Liver (tissue), 9 donors: Measurements from ENCODE around the gene RAD51B. TPM values are rescaled to one million over a fixed set of nuclear protein-coding genes. Genes with fewer than 3 reads are reported as not detected.
"Not testable (repeated sequence)": the region's sequence is repeated elsewhere in the genome, so short reads cannot be mapped to it uniquely, and the experiment has no call there.

ENCODE experiments used
- DNase-seq: peaks from one replicate; pipeline ENCODE4 v3.0.0-alpha.2; 2017; ENCODE audit warnings: low spot score
- H3K27ac ChIP-seq, 2 donors: one replicate each; pipeline ENCODE4 v1.7.0; 2013; ENCODE audit warnings: inconsistent platforms in 2 of 2, low read length in 2 of 2, control low read depth in 1 of 2, low read depth in 1 of 2, mild to moderate bottlenecking in 1 of 2
- H3K27me3 ChIP-seq, 4 donors: one replicate each; pipeline versions ENCODE4 v1.6.1 to v1.7.0; 2013; ENCODE audit warnings: low read length in 3 of 4, inconsistent platforms in 1 of 4, mild to moderate bottlenecking in 1 of 4, moderate library complexity in 1 of 4; ENCODE audit not compliant: control insufficient read depth in 4 of 4, insufficient read depth in 4 of 4
- H3K36me3 ChIP-seq, 4 donors: one replicate each; pipeline versions ENCODE4 v1.6.1 to v1.7.0; 2013; ENCODE audit warnings: low read length in 3 of 4, mild to moderate bottlenecking in 3 of 4, low read depth in 1 of 4, moderate library complexity in 1 of 4; ENCODE audit not compliant: control insufficient read depth in 4 of 4, insufficient read depth in 3 of 4
- H3K4me1 ChIP-seq, 4 donors: one replicate each; pipeline versions ENCODE4 v1.6.1 to v1.7.0; 2013; ENCODE audit warnings: low read length in 3 of 4, mild to moderate bottlenecking in 3 of 4, moderate library complexity in 1 of 4; ENCODE audit not compliant: control insufficient read depth in 4 of 4, insufficient read depth in 4 of 4
- H3K4me3 ChIP-seq, 3 donors: one replicate each; pipeline versions ENCODE4 v1.6.1 to v1.7.0; 2013; ENCODE audit warnings: low read length in 3 of 3, control low read depth in 1 of 3, low read depth in 1 of 3, mild to moderate bottlenecking in 1 of 3
- H3K9ac ChIP-seq, 2 donors: one replicate each; pipeline ENCODE4 v1.7.0; 2013; ENCODE audit warnings: low read length in 2 of 2, mild to moderate bottlenecking in 2 of 2, moderate library complexity in 2 of 2, control low read depth in 1 of 2, low read depth in 1 of 2
- H3K9me3 ChIP-seq, 4 donors: one replicate each; pipeline versions ENCODE4 v1.6.1 to v1.7.0; 2013; ENCODE audit warnings: low read length in 3 of 4; ENCODE audit not compliant: control insufficient read depth in 4 of 4
- EGR1 ChIP-seq, 2 donors: IDR thresholded peaks; 2 replicates each; pipeline ENCODE4 v1.6.1; 2016 to 2018; ENCODE audit warnings: antibody characterized with exemption in 2 of 2, low read depth in 2 of 2
- FOXA1 ChIP-seq: IDR thresholded peaks from 2 replicates; pipeline ENCODE4 v1.6.1; 2016; ENCODE audit warnings: antibody characterized with exemption
- FOXA2 ChIP-seq: IDR thresholded peaks from 2 replicates; pipeline ENCODE4 v1.6.1; 2016; ENCODE audit warnings: antibody characterized with exemption
- GABPA ChIP-seq, 2 donors: IDR thresholded peaks in 1 of 2; conservative IDR thresholded peaks in 1 of 2; 2 replicates each; pipeline ENCODE4 v1.6.1; 2016; ENCODE audit warnings: antibody characterized with exemption in 2 of 2, mild to moderate bottlenecking in 1 of 2, moderate library complexity in 1 of 2
- HNF4A ChIP-seq, 2 donors: conservative IDR thresholded peaks; 2 replicates each; pipeline ENCODE4 v1.6.1; 2016; ENCODE audit warnings: antibody characterized with exemption in 2 of 2, mild to moderate bottlenecking in 2 of 2
- HNF4G ChIP-seq: IDR thresholded peaks from 2 replicates; pipeline ENCODE4 v1.6.1; 2016; ENCODE audit warnings: antibody characterized with exemption
- JUND ChIP-seq, 2 donors: IDR thresholded peaks; 2 replicates each; pipeline ENCODE4 v1.6.1; 2016; ENCODE audit warnings: antibody characterized with exemption in 2 of 2
- NR2F2 ChIP-seq: IDR thresholded peaks from 2 replicates; pipeline ENCODE4 v1.6.1; 2016; ENCODE audit warnings: antibody characterized with exemption
- RAD21 ChIP-seq, 2 donors: IDR thresholded peaks; 2 replicates each; pipeline ENCODE4 v1.6.1; 2016; ENCODE audit warnings: antibody characterized with exemption in 2 of 2, mild to moderate bottlenecking in 2 of 2
- REST ChIP-seq: IDR thresholded peaks from 2 replicates; pipeline ENCODE4 v1.6.1; 2016; ENCODE audit warnings: antibody characterized with exemption, mild to moderate bottlenecking
- RXRA ChIP-seq, 2 donors: IDR thresholded peaks; 2 replicates each; pipeline ENCODE4 v1.6.1; 2017 to 2018; ENCODE audit warnings: antibody characterized with exemption in 2 of 2, mild to moderate bottlenecking in 1 of 2
- SP1 ChIP-seq: IDR thresholded peaks from 2 replicates; pipeline ENCODE4 v1.6.1; 2018; ENCODE audit warnings: antibody characterized with exemption, mild to moderate bottlenecking
- TAF1 ChIP-seq: conservative IDR thresholded peaks from 2 replicates; pipeline ENCODE4 v1.6.1; 2016; ENCODE audit warnings: antibody characterized with exemption, mild to moderate bottlenecking
- YY1 ChIP-seq: IDR thresholded peaks from 2 replicates; pipeline ENCODE4 v1.6.1; 2016; ENCODE audit warnings: antibody characterized with exemption, mild to moderate bottlenecking
- WGBS: extraction: QIAGEN DNeasy Blood & Tissue Kit; methylation state at CpG from one replicate; pipeline ENCODE4 v1.1.7; 2013; 5-methylcytosine and 5-hydroxymethylcytosine counted together
- polyA plus RNA-seq, 2 donors: library from polyadenylated mRNA; stranded (reverse) in 1 of 2; unstranded in 1 of 2; fragments of 200-250 nt in 1 of 2; fragments of >200 nt in 1 of 2; fragmentation: Nextera tagmentation in 1 of 2; extraction: Ambion mirVana in 1 of 2; gene quantifications; one replicate each; pipeline versions ENCODE4 v1.2.1 to v1.2.3, GENCODE V29; 2013 to 2015
- total RNA-seq, 2 donors: library from RNA; depleted of rRNA; stranded (reverse); fragments of >200 nt; gene quantifications; one replicate each; pipeline ENCODE4 v1.2.3, GENCODE V29; 2014
- TF ChIP-seq, protein P1 (sequence below): IDR thresholded peaks from 2 replicates; pipeline ENCODE4 v1.6.1; 2016; ENCODE audit warnings: antibody characterized with exemption
- TF ChIP-seq, protein P2 (sequence below): IDR thresholded peaks from 2 replicates; pipeline ENCODE4 v1.6.1; 2016; ENCODE audit warnings: antibody characterized with exemption
- TF ChIP-seq, protein P3 (sequence below): IDR thresholded peaks from 2 replicates; pipeline ENCODE4 v1.6.1; 2016; ENCODE audit warnings: antibody characterized with exemption
- donor health status: healthy.
- donor health status: healthy.
- donor health status: healthy.
- donor health status: healthy.
- donor health status: healthy.

The RAD51B gene
- total and polyA plus RNA-seq, 4 donors = 0.81 to 12.9 (median 2.4) TPM

DNA sequence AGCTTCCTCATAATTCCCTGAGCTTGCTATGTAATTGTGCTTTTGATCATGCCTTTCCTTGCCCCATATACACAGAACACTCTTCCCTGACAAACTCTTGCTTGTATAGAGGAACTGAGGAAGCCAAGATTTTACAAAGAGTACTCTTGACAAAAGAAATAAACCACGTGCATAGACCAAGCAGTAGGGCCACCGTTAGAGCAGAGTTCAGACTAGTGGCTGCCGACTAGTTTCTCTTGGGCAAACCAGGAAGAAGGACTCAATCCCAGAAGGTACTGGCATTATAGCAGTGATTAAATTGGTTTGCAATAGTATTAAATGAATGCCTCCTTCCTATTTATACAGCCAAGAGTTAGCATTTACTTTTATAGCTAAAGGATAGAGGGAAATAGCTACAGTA, 146.1 kb downstream of the RAD51B start:
- no peaks in the 10 kb centered on the region for H3K27me3 ChIP-seq
- no peaks in the 10 kb centered on the region for H3K36me3 ChIP-seq
- TF ChIP-seq, protein P1, sequence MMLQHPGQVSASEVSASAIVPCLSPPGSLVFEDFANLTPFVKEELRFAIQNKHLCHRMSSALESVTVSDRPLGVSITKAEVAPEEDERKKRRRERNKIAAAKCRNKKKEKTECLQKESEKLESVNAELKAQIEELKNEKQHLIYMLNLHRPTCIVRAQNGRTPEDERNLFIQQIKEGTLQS = no peak
- TF ChIP-seq, protein P2, sequence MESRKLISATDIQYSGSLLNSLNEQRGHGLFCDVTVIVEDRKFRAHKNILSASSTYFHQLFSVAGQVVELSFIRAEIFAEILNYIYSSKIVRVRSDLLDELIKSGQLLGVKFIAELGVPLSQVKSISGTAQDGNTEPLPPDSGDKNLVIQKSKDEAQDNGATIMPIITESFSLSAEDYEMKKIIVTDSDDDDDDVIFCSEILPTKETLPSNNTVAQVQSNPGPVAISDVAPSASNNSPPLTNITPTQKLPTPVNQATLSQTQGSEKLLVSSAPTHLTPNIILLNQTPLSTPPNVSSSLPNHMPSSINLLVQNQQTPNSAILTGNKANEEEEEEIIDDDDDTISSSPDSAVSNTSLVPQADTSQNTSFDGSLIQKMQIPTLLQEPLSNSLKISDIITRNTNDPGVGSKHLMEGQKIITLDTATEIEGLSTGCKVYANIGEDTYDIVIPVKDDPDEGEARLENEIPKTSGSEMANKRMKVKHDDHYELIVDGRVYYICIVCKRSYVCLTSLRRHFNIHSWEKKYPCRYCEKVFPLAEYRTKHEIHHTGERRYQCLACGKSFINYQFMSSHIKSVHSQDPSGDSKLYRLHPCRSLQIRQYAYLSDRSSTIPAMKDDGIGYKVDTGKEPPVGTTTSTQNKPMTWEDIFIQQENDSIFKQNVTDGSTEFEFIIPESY = no peak
- no peak for TF ChIP-seq HNF4G
- no peak for TF ChIP-seq HNF4A (conservative IDR thresholded peaks at IDR 0.05)
- TF ChIP-seq EGR1 (IDR thresholded peaks at IDR 0.05; ENCODE audit: low read depth in 2 of 2) = no peak
- TF ChIP-seq GABPA (IDR thresholded peaks at IDR 0.05 in 1 of 2, conservative IDR thresholded peaks at IDR 0.05 in 1 of 2) = no peak
- no peak for TF ChIP-seq RAD21 (IDR thresholded peaks at IDR 0.05)
- TF ChIP-seq, protein P3, sequence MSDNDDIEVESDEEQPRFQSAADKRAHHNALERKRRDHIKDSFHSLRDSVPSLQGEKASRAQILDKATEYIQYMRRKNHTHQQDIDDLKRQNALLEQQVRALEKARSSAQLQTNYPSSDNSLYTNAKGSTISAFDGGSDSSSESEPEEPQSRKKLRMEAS = no peak
- no peak for TF ChIP-seq NR2F2
- TF ChIP-seq TAF1 = no peak
- TF ChIP-seq SP1 = no peak
- no peak for TF ChIP-seq RXRA (IDR thresholded peaks at IDR 0.05)
- no peak for TF ChIP-seq FOXA1
- TF ChIP-seq JUND (IDR thresholded peaks at IDR 0.05) = no peak
- no peak for TF ChIP-seq REST
- TF ChIP-seq FOXA2 = no peak
- no peak for TF ChIP-seq YY1
- no peak overlapping the region for H3K27ac ChIP-seq
- WGBS = 88% methylated on average over 3 of the region's 3 CpGs
- no peak overlapping the region for H3K9ac ChIP-seq
- no peak overlapping the region for H3K4me3 ChIP-seq
- H3K4me1 ChIP-seq = peaks cover 0 to 20% (median 5%) of the 10 kb centered on the region in 4 donors
- no peaks in the 10 kb centered on the region for H3K9me3 ChIP-seq
- DNase-seq = no peak

GRCh38 chr14:67967206-67967605, 147.6 kb downstream of the RAD51B start:
- TF ChIP-seq FOXA2 = no peak
- TF ChIP-seq HNF4A (conservative IDR thresholded peaks at IDR 0.05) = no peak
- TF ChIP-seq RXRA (IDR thresholded peaks at IDR 0.05) = no peak
- TF ChIP-seq, protein P1 = no peak
- no peak for TF ChIP-seq REST
- TF ChIP-seq, protein P3 = no peak
- no peak for TF ChIP-seq FOXA1
- TF ChIP-seq RAD21 (IDR thresholded peaks at IDR 0.05) = no peak
- no peak for TF ChIP-seq HNF4G
- 94% methylated on average over 1 of the region's 1 CpG for WGBS
- peaks cover 0 to 13% (median 5%) of the 10 kb centered on the region in 4 donors for H3K4me1 ChIP-seq

GRCh38 chr14:67967970-67968369, 148.4 kb downstream of the RAD51B start:
- not testable (repeated sequence) for H3K4me1 ChIP-seq, H3K27ac ChIP-seq, DNase-seq, H3K36me3 ChIP-seq, H3K27me3 ChIP-seq, H3K9me3 ChIP-seq, H3K4me3 ChIP-seq, H3K9ac ChIP-seq
- WGBS = 91% methylated on average over 2 of the region's 2 CpGs

More at GRCh38 chr14:67967206-67967605, 147.6 kb downstream of the RAD51B start:
- no peak overlapping the region for H3K27ac ChIP-seq
- no peak for DNase-seq
- no peaks in the 10 kb centered on the region for H3K27me3 ChIP-seq
- no peak overlapping the region for H3K9ac ChIP-seq
- H3K9me3 ChIP-seq = no peaks in the 10 kb centered on the region
- H3K36me3 ChIP-seq = no peaks in the 10 kb centered on the region
- H3K4me3 ChIP-seq = no peak overlapping the region
